Heart left ventricle (tissue), 16 donors: ENCODE measurements around the gene SPTA1. TPM values are rescaled to one million over a fixed set of nuclear protein-coding genes. Genes with fewer than 3 reads are reported as not detected.

Source experiments
- ATAC-seq, 4 donors: fragments of 200-7000 bp; cut with Tn5 transposase; one replicate each; pipeline ENCODE4 v1.9.1; 2020 to 2022; ENCODE audit warnings: moderate library complexity in 4 of 4, mild to moderate bottlenecking in 3 of 4, moderate number of reproducible peaks in 1 of 4
- DNase-seq, 5 donors: peaks; one replicate each; pipeline ENCODE4 v3.0.0-alpha.2; 2020
- H3K27ac ChIP-seq, 12 donors: fragments of 200-600 bp; sonication (generic) in 4 of 12; one replicate each; pipeline versions ENCODE4 v1.5.0 to v1.8.0; 2016 to 2022; ENCODE audit warnings: mild to moderate bottlenecking in 2 of 12
- H3K27me3 ChIP-seq, 9 donors: fragments of 200-600 bp; sonication (generic) in 2 of 9; one replicate each; pipeline versions ENCODE4 v1.5.1 to v1.8.0; 2016 to 2022; ENCODE audit warnings: mild to moderate bottlenecking in 3 of 9
- H3K36me3 ChIP-seq, 9 donors: fragments of 200-600 bp; sonication (generic) in 2 of 9; one replicate each; pipeline versions ENCODE4 v1.5.0 to v1.8.0; 2018 to 2022; ENCODE audit warnings: mild to moderate bottlenecking in 2 of 9
- H3K4me1 ChIP-seq, 12 donors: fragments of 200-600 bp; sonication (generic) in 4 of 12; one replicate each; pipeline versions ENCODE4 v1.5.0 to v1.8.0; 2016 to 2022; ENCODE audit warnings: mild to moderate bottlenecking in 3 of 12
- H3K4me3 ChIP-seq, 12 donors: fragments of 200-600 bp; sonication (generic) in 4 of 12; one replicate each; pipeline versions ENCODE4 v1.5.0 to v1.8.0; 2017 to 2022; ENCODE audit warnings: mild to moderate bottlenecking in 9 of 12, moderate library complexity in 4 of 12
- H3K9me3 ChIP-seq, 12 donors: fragments of 200-600 bp; sonication (generic) in 4 of 12; one replicate each; pipeline versions ENCODE4 v1.5.0 to v1.8.0; 2016 to 2022; ENCODE audit warnings: mild to moderate bottlenecking in 1 of 12
- CTCF ChIP-seq, 12 donors: fragments of 200-600 bp; sonication (generic) in 4 of 12; IDR thresholded peaks; one replicate each; pipeline versions ENCODE4 v1.5.0 to v1.8.0; 2018 to 2022; ENCODE audit warnings: antibody characterized with exemption in 12 of 12, mild to moderate bottlenecking in 5 of 12
- POLR2A ChIP-seq, 2 donors: fragments of 450-650 bp; IDR thresholded peaks; one replicate each; pipeline ENCODE4 v1.6.1; 2017; ENCODE audit warnings: antibody characterized with exemption in 2 of 2, mild to moderate bottlenecking in 2 of 2, moderate library complexity in 2 of 2
- WGBS, 4 donors: extraction: QIAGEN DNeasy Blood & Tissue Kit in 2 of 4; methylation state at CpG; one replicate each; pipeline versions ENCODE4 v1.1.5 to v1.1.7; 2013 to 2018; 5-methylcytosine and 5-hydroxymethylcytosine counted together
- intact Hi-C, 10 donors: fragments of 100-400 bp; cut with DNase I; formaldehyde crosslinking; loops; one replicate each; pipeline versions ENCODE4 v1.11.1 to v1.14.2; 2022
- polyA plus RNA-seq, 2 donors: library from polyadenylated mRNA; stranded (reverse); fragments of 200-250 nt; gene quantifications; one replicate each; pipeline ENCODE4 v1.2.3, GENCODE V29; 2013
- total RNA-seq, 9 donors: library from RNA; depleted of rRNA in 2 of 9; stranded (reverse); fragments of >200 nt in 2 of 9; fragmentation: NEBNext Ultra II Directional in 3 of 9; extraction: Animal tissue kit (Norgen Biotek cat#: 25700) in 3 of 9; gene quantifications; one replicate each; pipeline versions ENCODE4 v1.1.0 to v1.2.4, GENCODE V29; 2016 to 2023
- donor health status: ischemic (EF 13 %, LVEDD 7.1; RV severe dilation, severe dysfunction).
- donor health status: healthy with polysubstance abuse.
- donor health status: DM: no; HTN: yes; CAD: no.
- donor health status: DM: no; HTN: no; CAD: no.
- donor health status: ischemic (EF 25% LVEDD 6.9; RV normal size, moderate dysfunction).
- donor health status: ischemic (EF 25% LVEDD 5.7; RV mildly dilated, moderate dysfunction).
- donor health status: healthy.
- donor health status: DM: yes; HTN: yes; CAD: no.
- donor health status: ischemic (EF 35%, LVEDD 5.7; RV mildly dilated, moderate dysfunction).
- donor health status: nonischemic (EF 11% LVEDD 7.7; RV severe dilation, severe dysfunction).
- donor health status: DM: yes; HTN: yes; CAD: no.
- donor health status: PGD.
- donor health status: ischemic (EF 29% LVEDD 5.4; RV normal size, mild dysfunction).
- donor health status: nonischemic (EF 23%, LVEDD 6.1; RV moderate dilation, normal function).

Gene SPTA1
- total and polyA plus RNA-seq, 11 donors, result 0.06 to 0.99 (median 0.19) TPM; not detected in 5

GRCh38 chr1:158711098-158711497, 24.6 kb upstream of the SPTA1 start:
- ATAC-seq (no peak), DNase-seq (no peak)
- no peaks in the 10 kb centered on the region for H3K36me3 ChIP-seq
- 63 to 73% (median 69%) methylated on average over 4 of the region's 4 CpGs for WGBS, 4 donors
- intact Hi-C loops, result no loop called here
- H3K27ac ChIP-seq, result no peak overlapping the region
- no peaks in the 10 kb centered on the region for H3K27me3 ChIP-seq
- no peak overlapping the region for H3K4me3 ChIP-seq
- no peaks in the 10 kb centered on the region for H3K4me1 ChIP-seq
- TF ChIP-seq POLR2A (IDR thresholded peaks at IDR 0.05), result no peak
- no peak for TF ChIP-seq CTCF (IDR thresholded peaks at IDR 0.05)
- H3K9me3 ChIP-seq, result no peaks in the 10 kb centered on the region

- Histone ChIP-seq H3K36me3 (no peaks in the 10 kb centered on the region), H3K4me3 (no peak overlapping the region), H3K9me3 (no peaks in the 10 kb centered on the region), H3K27me3 (no peaks in the 10 kb centered on the region), H3K4me1 (no peaks in the 10 kb centered on the region), H3K27ac (no peak overlapping the region)
- DNase-seq (no peak), ATAC-seq (no peak)
- intact Hi-C loops, result no loop called here
- 70 to 83% (median 82%) methylated on average over 2 of the region's 2 CpGs for WGBS, 4 donors
- TF ChIP-seq CTCF (IDR thresholded peaks at IDR 0.05), result no peak
- TF ChIP-seq POLR2A (IDR thresholded peaks at IDR 0.05), result no peak
Measured at GRCh38 chr1:158706096-158706495, 19.6 kb upstream of the SPTA1 start.

- no peaks in the 10 kb centered on the region for H3K36me3 ChIP-seq
- no peaks in the 10 kb centered on the region for H3K27me3 ChIP-seq
- no peak within 1 kb of the TSS for H3K4me3 ChIP-seq
- no peaks in the 10 kb centered on the region for H3K9me3 ChIP-seq
- no peak within 1 kb of the TSS for H3K27ac ChIP-seq
- H3K4me1 ChIP-seq, result no peaks in the 10 kb centered on the region
- intact Hi-C loops, result no loop called here
- TF ChIP-seq POLR2A (IDR thresholded peaks at IDR 0.05), result no peak
- TF ChIP-seq CTCF (IDR thresholded peaks at IDR 0.05), result no peak
- no peak for ATAC-seq
- no peak for DNase-seq
- WGBS, 4 donors, result 84 to 91% (median 87%) methylated on average over 4 of the region's 4 CpGs
Measured at GRCh38 chr1:158700552-158700951, 14.0 kb upstream of the SPTA1 start, which contains the start of gene OR6K2. Gene OR6K2, minus strand, starts transcription at chr1:158700652. Its CDS starts 0 bp downstream, at chr1:158700652.

GRCh38 chr1:158694596-158694995, 8.1 kb upstream of the SPTA1 start:
- DNase-seq, result no peak
- no peak for ATAC-seq
- H3K27ac ChIP-seq, result no peak overlapping the region
- no peaks in the 10 kb centered on the region for H3K36me3 ChIP-seq
- intact Hi-C loops, result no loop called here
- TF ChIP-seq CTCF (IDR thresholded peaks at IDR 0.05) (no peak), POLR2A (IDR thresholded peaks at IDR 0.05) (no peak)
- no peak overlapping the region for H3K4me3 ChIP-seq
- H3K27me3 ChIP-seq, result no peaks in the 10 kb centered on the region
- no peaks in the 10 kb centered on the region for H3K9me3 ChIP-seq
- no peaks in the 10 kb centered on the region for H3K4me1 ChIP-seq
- 81 to 85% (median 84%) methylated on average over 2 of the region's 2 CpGs for WGBS, 4 donors
